ENCODE results near the gene GALR2. TPM values are rescaled to one million over a fixed set of nuclear protein-coding genes. Genes with fewer than 3 reads are reported as not detected.

Gene GALR2
- total and polyA plus RNA-seq, 10 of the 15 experiments (the other 5 are each of a cell fraction or from before 2014, with no cell fraction given), result 0.06 to 1.2 (median 0.22) TPM; not detected in 5

DNA sequence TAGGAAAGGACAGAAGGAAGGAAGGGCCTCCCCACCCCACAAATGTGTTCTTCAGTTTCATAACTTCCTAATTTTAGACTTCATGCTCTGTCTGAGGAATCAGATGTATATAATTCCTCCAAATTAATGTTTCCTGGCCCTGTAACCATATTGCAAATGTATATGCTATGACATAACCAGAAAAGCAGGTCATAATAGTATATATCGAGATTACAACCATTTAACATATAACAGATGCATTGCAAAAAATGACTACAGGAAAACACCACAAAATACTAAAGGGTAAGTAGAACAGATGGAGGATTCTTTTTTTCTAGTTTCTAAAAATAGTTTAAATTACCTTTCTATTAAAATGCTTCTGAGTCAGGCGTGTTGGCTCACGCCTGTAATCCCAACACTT, 32.1 kb downstream of the GALR2 start:
- H4K20me1 ChIP-seq (ENCODE audit: control insufficient read depth, insufficient read depth), result no peaks in the 10 kb centered on the region
- ChIA-PET CTCF (interaction anchor here (0.5 to 7.6 kb wide), 9 partner anchors 11 to 549 kb away, joined by 3 to 40 read pairs (median 4); partner anchors contain the start of genes ACOX1 and TEN1), RAD21 (ENCODE audit: unreplicated experiment) (no interaction called here), POLR2A (no interaction called here), SMC1A (ENCODE audit: uncharacterized antibody, unreplicated experiment) (interaction anchor here (0.7 to 1.8 kb wide), 4 partner anchors 87 to 198 kb away, joined by 3 to 7 read pairs (median 3); no protein-coding TSS in a partner anchor)
- no peak overlapping the region for H3K4me3 ChIP-seq
- in situ Hi-C loops (cut with MboI) (no loop called here), intact Hi-C loops (cut with micrococcal nuclease; ENCODE audit: unreplicated experiment) (loop anchor here (2.0 kb wide), 1 partner anchor 92 kb away; no protein-coding TSS in a partner anchor)
- peaks cover 14% of the 10 kb centered on the region for H3K79me2 ChIP-seq (ENCODE audit: control insufficient read depth, insufficient read depth, low read length)
- no peak overlapping the region for H3K4me2 ChIP-seq (ENCODE audit: control insufficient read depth, insufficient read depth)
- H3K27me3 ChIP-seq (replicated peaks in 1 of 2; ENCODE audit: control insufficient read depth in 2 of 2, insufficient read depth in 2 of 2, low read length in 1 of 2), result no peaks in the 10 kb centered on the region
- no peak for ATAC-seq
- no peak for DNase-seq (ENCODE audit: low read depth, low spot score)
- no peaks in the 10 kb centered on the region; the same call in 2 of the 3 replicates for H3K9me3 ChIP-seq (replicated peaks; ENCODE audit: control insufficient read depth, insufficient read depth, low read length)
- peaks cover 6% of the 10 kb centered on the region for H3K4me1 ChIP-seq (ENCODE audit: control insufficient read depth, insufficient read depth, low read length)
- H2AFZ ChIP-seq (ENCODE audit: control insufficient read depth, low read depth, low read length), result no peak overlapping the region; the same call in 1 of the 2 replicates
- FAIRE-seq, result no peak
- no peak overlapping the region for H3K9ac ChIP-seq (ENCODE audit: control insufficient read depth, insufficient read depth, low read length)
- BruUV-seq (replicated peaks), result no TSS peak
- WGBS (ENCODE audit: insufficient coverage, insufficient replicate concordance, low lambda C conversion rate, missing lambda C conversion rate), result 66% methylated on average over 3 of the region's 3 CpGs
- H3K36me3 ChIP-seq (ENCODE audit: control insufficient read depth in 2 of 2, insufficient read depth in 2 of 2, low read length in 1 of 2), result peaks cover 0 to 3% of the 10 kb centered on the region in 2 experiments; a peak in 1 of 4 replicates
- H3K27ac ChIP-seq (ENCODE audit: control insufficient read depth, insufficient read depth), result no peak overlapping the region
- TF ChIP-seq SRF (IDR thresholded peaks at IDR 0.05; ENCODE audit: low read depth in 2 of 2, low read length in 2 of 2) (no peak), ZNF622 (IDR thresholded peaks at IDR 0.05) (no peak), MXI1 (IDR thresholded peaks at IDR 0.05; ENCODE audit: low read depth, low read length) (no peak), ELK1 (IDR thresholded peaks at IDR 0.05; ENCODE audit: low read depth, low read length) (no peak), NFXL1 (IDR thresholded peaks at IDR 0.05; ENCODE audit: borderline replicate concordance) (no peak), TCF12 (IDR thresholded peaks at IDR 0.05; ENCODE audit: low read depth, low read length) (no peak), CEBPB (IDR thresholded peaks at IDR 0.05; ENCODE audit: borderline replicate concordance in 1 of 2, low read depth in 2 of 2, low read length in 2 of 2) (no peak), RELA (IDR thresholded peaks at IDR 0.05; ENCODE audit: borderline replicate concordance, partially characterized antibody) (no peak), WRNIP1 (IDR thresholded peaks at IDR 0.05; ENCODE audit: borderline replicate concordance, low read depth, low read length) (no peak), BCLAF1 (IDR thresholded peaks at IDR 0.05) (no peak), BRCA1 (IDR thresholded peaks at IDR 0.05; ENCODE audit: low read depth, low read length) (no peak)
- TF ChIP-seq, protein P1, sequence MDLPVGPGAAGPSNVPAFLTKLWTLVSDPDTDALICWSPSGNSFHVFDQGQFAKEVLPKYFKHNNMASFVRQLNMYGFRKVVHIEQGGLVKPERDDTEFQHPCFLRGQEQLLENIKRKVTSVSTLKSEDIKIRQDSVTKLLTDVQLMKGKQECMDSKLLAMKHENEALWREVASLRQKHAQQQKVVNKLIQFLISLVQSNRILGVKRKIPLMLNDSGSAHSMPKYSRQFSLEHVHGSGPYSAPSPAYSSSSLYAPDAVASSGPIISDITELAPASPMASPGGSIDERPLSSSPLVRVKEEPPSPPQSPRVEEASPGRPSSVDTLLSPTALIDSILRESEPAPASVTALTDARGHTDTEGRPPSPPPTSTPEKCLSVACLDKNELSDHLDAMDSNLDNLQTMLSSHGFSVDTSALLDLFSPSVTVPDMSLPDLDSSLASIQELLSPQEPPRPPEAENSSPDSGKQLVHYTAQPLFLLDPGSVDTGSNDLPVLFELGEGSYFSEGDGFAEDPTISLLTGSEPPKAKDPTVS (IDR thresholded peaks at IDR 0.05; ENCODE audit: low read depth, low read length), result no peak
- TF ChIP-seq, protein P2, sequence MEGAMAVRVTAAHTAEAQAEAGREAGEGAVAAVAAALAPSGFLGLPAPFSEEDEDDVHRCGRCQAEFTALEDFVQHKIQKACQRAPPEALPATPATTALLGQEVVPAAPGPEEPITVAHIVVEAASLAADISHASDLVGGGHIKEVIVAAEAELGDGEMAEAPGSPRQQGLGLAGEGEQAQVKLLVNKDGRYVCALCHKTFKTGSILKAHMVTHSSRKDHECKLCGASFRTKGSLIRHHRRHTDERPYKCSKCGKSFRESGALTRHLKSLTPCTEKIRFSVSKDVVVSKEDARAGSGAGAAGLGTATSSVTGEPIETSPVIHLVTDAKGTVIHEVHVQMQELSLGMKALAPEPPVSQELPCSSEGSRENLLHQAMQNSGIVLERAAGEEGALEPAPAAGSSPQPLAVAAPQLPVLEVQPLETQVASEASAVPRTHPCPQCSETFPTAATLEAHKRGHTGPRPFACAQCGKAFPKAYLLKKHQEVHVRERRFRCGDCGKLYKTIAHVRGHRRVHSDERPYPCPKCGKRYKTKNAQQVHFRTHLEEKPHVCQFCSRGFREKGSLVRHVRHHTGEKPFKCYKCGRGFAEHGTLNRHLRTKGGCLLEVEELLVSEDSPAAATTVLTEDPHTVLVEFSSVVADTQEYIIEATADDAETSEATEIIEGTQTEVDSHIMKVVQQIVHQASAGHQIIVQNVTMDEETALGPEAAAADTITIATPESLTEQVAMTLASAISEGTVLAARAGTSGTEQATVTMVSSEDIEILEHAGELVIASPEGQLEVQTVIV (IDR thresholded peaks at IDR 0.05; ENCODE audit: borderline replicate concordance, partially characterized antibody), result no peak
- TF ChIP-seq, protein P3, sequence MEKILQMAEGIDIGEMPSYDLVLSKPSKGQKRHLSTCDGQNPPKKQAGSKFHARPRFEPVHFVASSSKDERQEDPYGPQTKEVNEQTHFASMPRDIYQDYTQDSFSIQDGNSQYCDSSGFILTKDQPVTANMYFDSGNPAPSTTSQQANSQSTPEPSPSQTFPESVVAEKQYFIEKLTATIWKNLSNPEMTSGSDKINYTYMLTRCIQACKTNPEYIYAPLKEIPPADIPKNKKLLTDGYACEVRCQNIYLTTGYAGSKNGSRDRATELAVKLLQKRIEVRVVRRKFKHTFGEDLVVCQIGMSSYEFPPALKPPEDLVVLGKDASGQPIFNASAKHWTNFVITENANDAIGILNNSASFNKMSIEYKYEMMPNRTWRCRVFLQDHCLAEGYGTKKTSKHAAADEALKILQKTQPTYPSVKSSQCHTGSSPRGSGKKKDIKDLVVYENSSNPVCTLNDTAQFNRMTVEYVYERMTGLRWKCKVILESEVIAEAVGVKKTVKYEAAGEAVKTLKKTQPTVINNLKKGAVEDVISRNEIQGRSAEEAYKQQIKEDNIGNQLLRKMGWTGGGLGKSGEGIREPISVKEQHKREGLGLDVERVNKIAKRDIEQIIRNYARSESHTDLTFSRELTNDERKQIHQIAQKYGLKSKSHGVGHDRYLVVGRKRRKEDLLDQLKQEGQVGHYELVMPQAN (conservative IDR thresholded peaks at IDR 0.05), result no peak

All from GM12878 (cell line).